Measurements from ENCODE around the gene STOML1.
"Not testable (repeated sequence)": the region's sequence is repeated elsewhere in the genome, so short reads cannot be mapped to it uniquely, and the experiment has no call there.

The STOML1 gene

DNA sequence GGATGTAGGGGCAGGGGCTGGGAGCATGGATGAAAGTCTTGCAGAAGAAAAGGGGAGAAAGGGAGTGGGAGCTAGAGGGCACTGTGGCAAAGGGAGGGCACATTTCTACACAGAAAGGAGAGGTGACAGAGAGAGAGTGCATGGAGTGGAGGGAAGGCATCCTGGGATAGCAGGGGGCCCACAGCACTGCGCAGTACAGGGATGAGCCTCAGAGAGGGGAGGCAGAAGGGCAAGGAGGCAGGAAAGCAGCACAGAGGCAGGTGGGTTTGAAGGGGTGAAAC, 5.4 kb downstream of the STOML1 start:
- no peak for DNase-seq

DNA sequence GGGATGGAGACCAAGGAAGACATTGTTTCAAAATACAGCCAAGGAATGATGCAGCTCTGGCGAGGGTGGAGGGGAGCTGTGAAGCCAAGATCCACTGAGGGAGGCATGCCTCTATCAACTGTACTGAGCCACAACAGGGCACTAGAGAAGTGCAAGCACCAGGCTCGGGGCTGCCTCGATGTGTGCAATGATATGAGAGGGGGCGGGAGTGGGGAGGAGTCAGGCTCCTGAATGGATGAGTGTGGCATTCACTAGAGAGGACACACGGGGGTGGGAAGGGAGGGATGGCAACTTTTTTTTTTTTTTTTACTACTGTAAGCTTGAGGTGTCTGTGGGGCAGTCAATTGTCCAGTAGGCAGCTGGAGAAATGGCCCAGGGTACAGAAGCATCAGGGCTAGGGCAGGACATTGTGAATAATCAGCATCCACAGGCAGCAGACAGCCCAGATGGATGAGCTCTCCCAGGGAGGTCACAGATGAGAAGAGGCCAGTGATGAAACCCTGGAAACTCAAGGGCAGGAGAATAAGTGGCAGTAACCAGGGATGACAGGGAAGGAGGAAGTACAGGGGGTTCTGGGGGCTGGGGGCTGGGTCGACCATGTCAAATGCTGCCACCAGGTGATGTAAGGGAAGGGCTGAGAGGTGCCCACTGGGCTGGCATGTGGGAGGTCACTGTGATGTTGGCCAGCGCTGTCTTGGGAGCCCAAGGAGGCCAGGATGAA, 5.9 kb downstream of the STOML1 start:
- DNase-seq: no peak

DNA sequence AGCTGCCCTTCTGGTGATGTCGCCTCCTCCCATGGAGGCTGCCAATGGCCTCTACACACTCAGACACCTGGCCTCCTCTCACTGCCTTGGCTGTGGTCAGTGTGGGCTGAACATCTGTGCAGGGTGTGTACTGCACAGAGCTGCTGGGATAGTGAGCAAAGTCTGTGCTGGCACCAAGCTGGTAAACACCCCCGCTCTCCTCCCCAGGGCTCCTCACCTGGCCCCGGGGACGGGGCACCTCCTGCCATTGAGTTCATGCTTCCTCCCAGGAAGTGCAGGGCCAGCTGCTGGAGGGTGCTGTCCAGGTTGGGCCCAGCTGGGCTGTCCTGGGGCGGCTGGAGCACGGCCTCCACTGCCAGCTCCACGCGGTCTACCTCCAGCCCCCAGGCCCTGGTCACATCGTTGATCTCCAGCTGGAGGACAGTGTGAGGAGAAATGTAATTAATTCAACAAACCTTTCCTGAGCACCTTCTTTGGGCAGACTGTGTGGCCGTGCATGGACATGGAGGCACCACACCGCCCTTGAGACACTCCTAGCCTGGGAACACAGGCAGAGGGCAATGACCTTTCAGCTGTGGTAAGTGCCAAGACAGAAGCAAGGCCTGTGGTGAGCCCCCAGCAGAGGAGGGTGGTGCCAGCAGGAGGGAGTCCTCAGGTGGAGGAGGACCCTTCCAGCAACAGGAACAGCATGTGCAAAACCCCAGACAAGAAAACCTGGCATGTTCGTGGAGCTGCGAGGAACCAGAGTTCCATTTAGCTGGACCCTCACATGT, 6.8 kb downstream of the STOML1 start:
- no peak for DNase-seq

DNA sequence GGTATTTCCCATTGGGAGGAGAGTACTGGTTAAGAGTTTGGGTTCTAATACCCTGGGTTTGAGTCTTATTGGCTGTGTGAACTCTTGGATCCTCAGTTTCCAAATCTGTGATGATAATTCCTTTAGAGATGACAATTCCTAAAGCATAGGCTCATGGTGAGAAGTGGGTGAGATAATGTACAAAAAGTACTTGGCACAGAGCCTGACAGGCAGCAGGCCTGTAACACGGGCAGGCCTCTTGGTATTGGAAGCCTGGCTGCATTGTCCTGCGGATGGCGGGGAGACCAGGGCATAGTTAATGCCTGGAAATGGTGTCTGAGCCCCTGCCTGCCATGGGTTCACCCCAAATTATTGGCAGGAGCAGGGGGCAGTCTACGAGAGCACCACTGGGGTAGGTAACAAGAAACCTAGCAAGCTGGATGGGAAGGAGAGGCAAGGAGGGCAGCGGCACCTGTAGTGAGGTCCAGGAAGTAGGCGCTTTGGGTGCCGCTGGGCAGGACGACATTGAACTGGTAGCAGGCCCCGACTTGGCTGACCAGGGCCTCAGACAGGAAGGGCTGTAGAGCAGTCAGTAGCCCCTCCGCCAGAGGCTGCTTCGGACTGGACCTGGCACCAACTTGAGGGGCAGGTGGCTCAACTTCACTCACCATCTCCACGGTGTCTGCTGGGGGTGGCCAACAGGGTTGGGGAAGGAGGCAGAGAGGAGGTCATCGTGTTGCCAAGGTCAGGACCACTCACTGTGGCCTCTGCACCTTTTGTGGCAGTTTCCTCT, 7.7 kb downstream of the STOML1 start:
- no peak for DNase-seq

DNA sequence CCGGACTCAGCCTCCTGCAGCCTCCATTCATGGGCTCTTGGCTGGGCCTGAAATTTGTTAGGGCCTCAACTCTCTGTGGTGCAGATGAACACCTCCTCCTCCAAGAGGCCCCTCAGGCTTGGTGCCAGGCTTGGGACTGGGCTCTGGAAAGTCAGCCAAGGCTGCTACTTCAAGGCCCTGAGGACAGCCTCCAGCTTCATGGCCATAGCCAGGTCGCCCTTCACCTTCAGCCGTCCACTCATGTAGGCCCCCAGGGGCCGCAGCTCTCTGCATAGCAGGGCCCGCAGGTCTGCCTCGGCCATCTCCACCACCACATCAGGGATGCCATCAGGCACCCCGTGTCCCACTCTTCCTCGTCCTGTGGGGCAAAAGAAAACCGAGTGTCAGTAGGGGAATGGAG, 8.3 kb downstream of the STOML1 start:
- DNase-seq: no peak

DNA sequence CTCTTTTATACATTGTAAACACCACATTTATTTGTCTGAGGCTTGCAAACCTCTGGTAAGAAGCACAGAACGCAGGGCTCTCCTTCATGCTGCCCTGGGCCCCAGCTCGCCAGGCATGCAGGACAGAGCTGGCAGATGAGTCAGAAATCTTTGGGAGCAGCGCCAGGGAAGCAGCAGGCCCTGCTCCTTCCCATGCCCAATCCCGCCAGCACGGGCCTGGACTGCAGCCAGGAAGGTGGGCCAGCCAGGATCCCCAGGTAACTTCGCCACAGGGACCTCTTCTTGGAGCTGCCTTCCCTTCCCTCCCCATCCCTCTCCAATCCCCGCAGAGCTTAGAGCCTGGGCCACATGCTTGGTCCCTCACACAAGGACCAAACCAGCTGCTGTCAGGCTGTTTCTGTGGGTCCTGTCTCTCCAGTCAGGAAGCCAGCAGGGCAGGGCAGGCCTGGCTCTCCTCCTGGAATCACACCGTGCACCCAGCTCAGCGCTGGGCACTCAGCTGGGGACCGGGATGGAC, 8.8 kb downstream of the STOML1 start:
- DNase-seq: no peak

DNA sequence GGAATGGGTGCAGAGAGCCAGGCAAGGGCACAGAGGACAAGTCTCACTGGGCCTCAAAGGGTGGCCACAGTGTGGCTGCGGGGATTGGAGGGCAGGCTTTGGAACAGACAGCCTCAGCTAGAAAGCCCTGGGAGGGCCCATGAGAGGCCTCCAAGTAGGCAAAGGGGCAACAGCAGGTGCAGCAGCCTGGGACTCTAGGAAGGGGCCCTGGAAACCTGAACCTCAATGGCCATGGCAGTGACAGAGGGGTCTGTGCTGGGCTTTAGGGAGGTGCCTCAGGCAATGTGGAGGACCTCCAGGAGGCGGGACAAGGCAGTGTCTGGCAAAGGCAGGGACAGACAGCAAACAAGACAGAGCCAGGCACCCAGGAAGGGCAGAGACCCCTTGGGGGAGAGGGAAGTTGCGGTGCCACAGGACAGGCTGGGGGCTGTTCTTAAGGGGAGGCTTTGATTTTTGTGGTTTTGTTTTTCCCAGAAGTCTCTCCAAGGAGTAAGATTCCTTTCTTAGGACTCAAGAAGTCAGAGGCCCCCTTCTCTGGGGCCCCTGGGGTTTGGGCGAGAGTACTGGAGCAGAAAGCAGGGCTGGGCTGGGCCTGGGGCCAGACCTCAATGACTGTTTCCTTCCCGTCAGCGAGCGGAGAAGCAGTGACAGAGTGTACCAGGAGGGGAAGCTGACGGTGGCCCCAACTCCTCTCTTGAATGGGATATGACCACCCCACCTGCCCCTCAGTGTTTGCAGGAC, 9.7 kb downstream of the STOML1 start:
- peak; percentile 59 for DNase-seq

DNA sequence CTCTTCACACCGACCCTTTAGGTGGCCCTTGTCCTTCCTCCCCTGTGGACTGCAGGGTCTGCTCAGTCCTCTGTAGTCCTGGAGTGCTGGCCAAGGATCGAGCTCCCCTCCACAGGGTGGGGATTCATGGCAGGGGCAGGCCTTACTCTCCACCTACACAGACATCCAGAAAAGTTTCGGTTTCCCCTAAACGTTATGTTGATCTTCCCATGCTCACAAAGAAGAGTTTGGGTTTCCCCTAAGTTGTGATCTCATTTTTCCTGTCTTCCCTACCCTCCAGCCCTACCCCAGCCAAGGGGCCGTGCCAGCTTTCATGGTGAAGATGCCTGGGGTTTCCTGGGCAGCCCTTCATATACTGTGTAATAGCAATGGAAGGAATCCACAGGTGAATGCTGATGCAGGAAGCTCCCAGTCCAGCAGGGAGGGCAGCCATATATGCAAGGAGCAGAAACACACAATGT, 10.3 kb downstream of the STOML1 start:
- no peak for DNase-seq

DNA sequence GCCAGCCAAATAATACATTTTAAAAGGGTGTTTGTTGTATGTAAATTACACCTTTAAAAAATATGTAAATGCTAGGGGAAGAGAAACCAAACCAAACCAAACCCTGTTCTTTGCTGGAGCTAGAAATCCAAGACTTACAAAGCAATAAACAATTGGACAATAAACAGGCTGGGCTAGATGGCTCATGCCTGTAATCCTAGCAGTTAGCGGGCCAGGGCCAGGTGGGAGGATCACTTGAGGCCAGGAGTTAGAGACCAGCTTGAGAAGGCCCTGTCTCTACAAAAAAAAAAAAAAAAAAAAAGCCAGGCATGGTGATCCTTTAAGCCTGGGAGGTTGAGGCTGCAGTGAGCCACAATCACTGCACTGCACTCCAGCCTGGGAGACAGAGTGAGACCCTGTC, 12.5 kb downstream of the STOML1 start:
- DNase-seq: no peak

DNA sequence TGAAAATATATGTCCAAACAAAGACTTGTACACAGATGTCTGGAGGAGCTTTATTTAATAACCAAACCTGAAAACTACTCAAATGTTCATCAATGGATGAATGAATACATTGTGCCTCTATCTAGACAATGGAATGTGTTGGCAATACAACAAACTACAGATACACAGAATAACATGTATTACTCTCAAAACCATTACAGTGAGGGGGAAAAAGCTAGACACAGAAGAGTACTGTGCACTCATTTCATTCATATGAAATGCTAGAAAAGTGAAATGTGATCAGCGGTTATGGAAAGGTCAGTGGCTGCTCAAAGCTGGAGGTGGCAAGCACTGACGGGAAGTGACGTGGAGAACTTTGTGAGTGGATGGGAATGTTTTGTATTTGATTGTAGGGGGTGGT, 13.2 kb downstream of the STOML1 start:
- DNase-seq: no peak

DNA sequence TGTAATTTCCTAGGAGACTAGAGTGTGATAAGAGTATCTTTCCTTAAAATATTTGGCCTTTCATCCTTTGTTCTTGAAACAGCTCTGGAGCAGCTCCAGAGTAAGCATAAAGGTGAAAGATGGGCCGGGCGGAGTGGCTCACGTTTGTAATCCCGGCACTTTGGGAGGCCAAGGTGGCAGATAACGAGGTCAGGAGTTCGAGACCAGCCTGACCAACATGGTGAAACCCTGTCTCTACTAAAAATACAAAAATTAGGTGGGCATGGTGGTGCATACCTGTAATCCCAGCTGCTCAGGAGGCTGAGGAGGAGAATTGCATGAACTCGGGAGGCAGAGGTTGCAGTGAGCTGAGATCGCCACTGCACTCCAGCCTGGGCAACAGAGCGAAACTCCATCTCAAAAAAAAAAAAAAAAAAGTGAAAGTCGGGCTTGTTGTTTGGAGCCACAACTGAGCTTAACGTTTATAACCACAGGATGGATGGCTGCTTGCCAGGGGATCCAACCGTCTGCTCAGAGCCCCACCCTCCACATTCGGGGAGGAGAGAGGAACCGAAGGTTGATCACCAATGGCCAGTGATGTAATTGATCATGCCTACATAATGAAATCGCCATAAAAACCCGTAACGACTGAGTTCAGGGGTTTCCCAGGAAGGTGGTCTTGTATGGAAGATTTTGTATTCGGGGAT, 16.5 kb downstream of the STOML1 start:
- DNase-seq: not testable (repeated sequence)

DNA sequence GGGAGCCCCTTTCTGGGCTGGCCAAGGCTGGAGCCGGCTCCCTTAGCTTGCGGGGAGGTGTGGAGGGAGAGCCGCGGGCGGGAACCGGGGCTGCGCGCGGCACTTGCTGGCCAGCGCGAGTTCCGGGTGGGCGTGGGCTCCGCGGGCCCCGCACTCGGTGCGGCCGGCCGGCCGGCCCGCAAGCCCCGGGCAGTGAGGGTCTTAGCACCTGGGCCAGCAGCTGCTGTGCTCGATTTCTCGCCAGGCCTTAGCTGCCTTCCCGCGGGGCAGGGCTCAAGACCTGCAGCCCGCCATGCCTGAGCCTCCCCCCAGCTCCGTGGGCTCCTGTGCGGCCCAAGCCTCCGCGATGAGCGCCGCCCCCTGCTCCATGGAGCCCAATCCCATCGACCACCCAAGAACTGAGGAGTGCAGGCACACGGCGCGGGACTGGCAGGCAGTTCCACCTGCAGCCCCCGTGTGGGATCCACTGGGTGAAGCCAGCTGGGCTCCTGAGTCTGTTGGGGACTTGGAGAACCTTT, 18.4 kb downstream of the STOML1 start:
- DNase-seq: not testable (repeated sequence)

DNA sequence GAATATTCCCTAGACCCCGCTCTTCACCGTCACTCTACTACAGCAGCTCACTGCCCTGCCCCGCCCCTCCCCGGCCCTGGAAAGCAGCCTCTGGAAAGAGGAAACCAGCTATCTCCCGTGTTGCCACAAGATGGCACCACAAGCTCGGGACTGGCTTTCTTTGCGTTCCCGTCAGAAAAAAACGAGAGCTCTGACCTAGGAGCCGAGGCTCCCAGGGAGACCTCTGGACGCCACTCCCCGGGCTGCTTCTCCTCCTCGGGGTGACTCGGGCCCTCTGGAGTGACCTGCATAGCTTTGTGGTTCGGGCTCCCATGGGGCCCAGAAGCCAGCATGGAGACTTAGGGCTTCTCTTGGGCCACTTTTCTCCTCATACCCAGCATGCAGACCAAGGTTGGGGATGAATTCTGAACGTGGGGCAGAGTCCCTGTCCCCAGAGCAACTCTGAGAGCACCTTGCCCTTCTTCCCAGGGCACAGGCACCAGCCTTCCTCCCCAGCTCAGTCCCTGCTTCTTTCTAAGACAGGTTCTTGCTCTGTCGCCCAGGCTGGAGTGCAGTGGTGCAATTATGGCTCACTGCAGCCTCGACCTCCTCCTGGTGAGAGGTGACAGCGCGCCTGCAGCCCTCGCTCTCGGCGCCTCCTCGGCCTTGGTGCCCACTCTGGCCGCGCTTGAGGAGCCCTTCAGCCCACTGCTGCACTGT, 19.0 kb downstream of the STOML1 start:
- DNase-seq: peak; percentile 94

DNA sequence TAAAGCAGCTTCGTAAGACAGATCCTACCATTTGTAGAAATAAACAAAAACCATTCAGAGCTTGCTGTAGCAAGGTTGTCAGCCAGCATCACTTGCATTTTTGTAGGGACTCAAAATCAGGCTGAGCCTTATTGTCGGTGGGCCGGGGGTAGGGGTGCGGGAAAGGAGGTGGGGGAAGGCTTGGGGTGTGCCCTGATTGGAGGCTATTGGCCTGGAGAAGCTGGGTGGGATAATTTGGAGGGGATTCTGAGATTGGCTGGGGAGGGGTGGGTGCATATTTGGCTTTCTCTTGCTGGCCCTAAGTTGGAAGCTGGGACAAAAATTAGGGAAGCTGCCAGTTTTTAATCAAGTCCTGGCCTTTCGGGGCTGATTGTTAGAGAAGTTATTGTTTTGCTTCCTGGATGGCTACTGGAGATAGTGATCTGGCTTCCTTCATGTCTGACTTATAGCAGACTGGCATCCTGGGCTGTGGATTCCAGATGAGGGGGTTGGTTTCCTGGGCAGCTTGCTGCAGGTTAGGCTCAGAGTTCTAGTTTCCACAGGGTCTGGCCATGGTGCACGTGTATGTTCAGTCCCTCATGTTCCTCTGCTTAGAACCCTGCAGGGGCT, 22.8 kb downstream of the STOML1 start:
- DNase-seq: no peak

DNA sequence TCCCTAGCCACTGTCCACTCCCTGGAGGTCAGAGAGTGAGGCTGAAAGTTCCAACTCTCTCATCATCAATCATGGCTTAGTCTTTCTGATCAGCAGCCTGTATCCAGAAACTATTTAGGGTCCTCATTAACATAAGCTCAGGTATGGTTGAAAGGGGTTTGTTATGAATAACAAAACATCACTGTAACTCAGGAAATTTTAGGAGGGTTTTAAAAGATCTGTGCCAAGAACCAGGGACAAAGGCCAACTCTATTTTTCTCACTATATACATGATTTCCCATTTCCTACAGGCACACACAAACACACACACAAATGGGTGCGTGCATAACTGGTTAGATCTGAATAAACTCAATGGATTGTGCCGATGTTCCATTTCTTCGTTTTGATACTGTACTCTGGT, 23.6 kb downstream of the STOML1 start:
- no peak for DNase-seq

DNA sequence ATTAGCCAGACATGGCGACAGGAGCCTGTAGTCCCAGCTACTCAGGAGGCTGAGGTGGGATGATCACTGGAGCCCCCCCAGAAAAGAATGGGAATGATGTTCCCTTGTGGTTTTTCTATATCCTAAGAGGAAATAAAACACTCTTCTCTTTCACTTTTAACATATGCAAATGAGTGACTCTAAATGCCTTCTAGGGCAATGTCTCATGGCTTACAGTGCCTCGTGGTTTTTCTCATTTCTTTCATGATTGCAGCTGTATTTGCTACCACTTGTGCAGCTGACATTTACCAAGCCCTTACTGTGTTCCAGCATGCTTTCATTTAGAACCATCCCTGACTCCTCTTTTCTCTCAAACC, 26.4 kb downstream of the STOML1 start:
- DNase-seq: no peak

DNA sequence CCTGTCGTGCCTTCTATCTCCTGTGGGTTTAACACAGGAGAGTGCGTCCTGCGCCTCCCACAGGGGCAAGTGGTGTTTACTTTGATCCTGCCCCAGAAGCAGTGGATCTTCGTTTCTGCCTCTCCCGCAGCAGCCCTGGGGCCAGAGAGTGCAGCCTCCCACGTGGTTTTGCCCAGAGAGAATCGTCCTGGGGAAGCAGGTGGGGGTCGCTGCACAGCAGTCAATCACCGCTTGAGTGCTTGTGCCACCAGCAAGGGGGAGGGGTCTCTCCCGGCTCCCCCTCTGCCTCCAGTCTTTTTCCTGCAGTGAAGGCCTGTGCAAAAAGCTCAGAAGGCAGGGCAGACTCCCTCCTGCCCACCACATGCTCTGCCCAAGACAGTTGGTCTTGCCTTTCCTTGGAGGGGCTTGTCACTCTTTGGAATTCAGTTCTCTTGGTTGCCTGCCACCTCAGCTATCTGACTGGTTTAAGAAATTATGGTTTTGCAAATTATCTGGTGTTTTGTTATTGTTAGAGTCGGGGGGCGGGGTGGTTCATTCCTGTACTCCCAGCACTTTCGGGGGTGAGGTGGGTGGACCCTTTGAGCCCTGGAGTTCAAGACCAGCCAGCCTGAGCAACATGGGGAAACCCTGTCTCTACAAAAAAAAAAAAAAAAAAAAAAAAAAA, 26.9 kb downstream of the STOML1 start:
- DNase-seq: no peak

DNA sequence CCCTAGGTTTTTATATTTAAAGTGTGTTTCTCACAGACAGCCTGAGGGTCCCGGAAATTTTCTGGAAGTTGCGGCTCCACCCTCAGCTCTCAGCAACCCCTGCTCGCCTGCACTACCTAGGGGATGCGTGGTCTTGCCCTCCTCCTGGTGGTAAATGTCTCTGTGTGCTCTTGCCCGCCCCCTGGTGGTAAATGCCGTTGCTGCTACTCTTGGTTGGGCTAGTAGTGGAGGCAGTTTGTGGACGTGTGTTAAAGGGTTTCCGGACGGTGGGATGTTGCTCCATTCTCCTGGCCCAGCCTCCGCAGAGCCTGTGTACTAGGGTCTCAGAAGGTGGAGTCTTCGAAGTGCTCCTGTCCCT, 27.4 kb downstream of the STOML1 start:
- peak; percentile 92 for DNase-seq

DNA sequence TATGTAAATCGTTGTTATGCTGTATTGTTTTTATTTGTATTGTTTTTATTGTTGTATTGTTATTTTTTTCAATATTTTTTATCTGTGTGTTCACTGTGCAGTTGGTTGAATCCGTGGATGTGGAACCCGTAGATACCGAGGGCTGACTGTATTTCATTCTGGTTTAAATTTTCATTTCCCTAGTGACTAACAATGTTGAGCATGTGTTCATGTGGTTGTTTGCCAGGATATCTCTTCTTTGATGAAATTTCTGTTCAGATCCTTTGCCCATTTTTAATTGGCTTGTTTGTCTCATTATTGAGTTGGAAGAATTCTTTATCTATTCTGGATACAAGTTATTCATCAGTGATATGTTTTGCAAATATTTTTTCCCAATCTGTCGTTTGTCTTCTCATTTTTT, 29.7 kb downstream of the STOML1 start:
- DNase-seq: no peak

DNA sequence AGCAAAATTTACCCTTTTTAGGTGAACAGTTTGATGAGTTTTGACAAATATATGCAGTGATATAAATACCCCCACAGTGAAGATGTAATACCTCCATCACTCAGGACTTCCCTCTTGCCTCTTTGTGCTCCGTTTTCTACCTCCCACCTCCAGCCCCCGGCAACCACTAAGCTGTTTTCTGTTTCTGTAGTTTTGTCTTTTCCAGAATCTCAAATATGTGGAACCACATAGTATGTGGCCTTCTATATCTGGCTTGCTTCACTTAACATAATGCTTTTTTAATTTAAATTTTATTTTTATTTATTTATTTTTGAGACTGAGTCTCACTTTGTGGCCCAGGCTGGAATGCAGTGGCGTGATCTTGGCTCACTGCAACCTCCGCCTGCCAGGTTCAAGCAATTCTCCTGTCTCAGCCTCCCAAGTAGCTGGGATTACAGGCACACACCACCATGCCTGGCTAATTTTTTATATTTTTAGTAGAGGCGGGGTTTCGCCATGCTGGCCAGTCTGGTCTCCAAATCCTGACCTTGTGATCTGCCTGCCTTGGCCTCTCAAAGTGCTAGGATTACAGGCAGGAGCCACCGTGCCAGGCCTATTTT, 31.5 kb downstream of the STOML1 start:
- not testable (repeated sequence) for DNase-seq
